ENCODE data around the gene CCDC9. TPM values are rescaled to one million over a fixed set of nuclear protein-coding genes. Genes with fewer than 3 reads are reported as not detected.
A peak's percentile ranks its signal among the peaks of the same experiment; 100 is the strongest.

Gene CCDC9
- total RNA-seq, 5 donors from 2014 or later (not counting 1 experiment from before 2014, with no cell fraction given) = 40.4 to 57.2 (median 49.7) TPM

- ATAC-seq (replicated peaks in 1 of 4) (peak in 3 of 4 experiments; percentile 6 to 9 (median 7)), DNase-seq (peak in 26 of 35 experiments; percentile 17 to 62 (median 44))
- ChIA-PET POLR2A (no interaction called here), CTCF (interaction anchor here (1.4 to 1.6 kb wide), 3 partner anchors 16 to 46 kb away, joined by 3 to 10 read pairs (median 7); partner anchors contain the start of gene INAFM1 (in 1 of the 2))
- Mint-ChIP-seq H3K4me3 (no peak overlapping the region), H3K36me3 (no peaks in the 10 kb centered on the region), H3K9me3 (no peaks in the 10 kb centered on the region), H3K4me1 (peaks cover 31 to 33% (median 32%) of the 10 kb centered on the region in 3 donors), H3K27ac (no peak overlapping the region), H3K27me3 (no peaks in the 10 kb centered on the region)
- Histone ChIP-seq H3K4me3 (ENCODE audit: control insufficient read depth in 1 of 2, extremely low read depth in 1 of 2, low read length in 1 of 2) (peak overlapping the region; percentile 53 to 86), H3K27me3 (replicated peaks in 1 of 2; ENCODE audit: control insufficient read depth in 2 of 2, extremely low read depth in 1 of 2, insufficient read depth in 2 of 2, low read length in 1 of 2) (peaks cover 0 to 2% of the 10 kb centered on the region in 2 experiments), H3K36me3 (ENCODE audit: control insufficient read depth in 2 of 2, extremely low read depth in 1 of 2, insufficient read depth in 1 of 2, low read length in 1 of 2) (no peaks in the 10 kb centered on the region), H3K9me3 (no peaks in the 10 kb centered on the region), H3K27ac (ENCODE audit: low read length) (peak overlapping the region; percentile 88), H3K4me1 (ENCODE audit: control insufficient read depth in 1 of 2, extremely low read depth in 1 of 2, insufficient read depth in 2 of 2, low read length in 2 of 2) (peaks cover 31 to 61% of the 10 kb centered on the region in 2 experiments)
- WGBS (ENCODE audit: insufficient coverage) = 16% methylated on average over 34 of the region's 50 CpGs
These were observed 28.0 kb upstream of the CCDC9 start for GRCh38 chr19:47228168-47228936.

- DNase-seq = peak in 19 of 35 experiments; percentile 9 to 69 (median 34)
- ATAC-seq (replicated peaks in 1 of 4) = no peak
- Histone ChIP-seq H3K4me3 (ENCODE audit: control insufficient read depth in 1 of 2, extremely low read depth in 1 of 2, low read length in 1 of 2) (peak overlapping the region; percentile 69 to 86), H3K36me3 (ENCODE audit: control insufficient read depth in 2 of 2, extremely low read depth in 1 of 2, insufficient read depth in 1 of 2, low read length in 1 of 2) (no peaks in the 10 kb centered on the region), H3K27me3 (replicated peaks in 1 of 2; ENCODE audit: control insufficient read depth in 2 of 2, extremely low read depth in 1 of 2, insufficient read depth in 2 of 2, low read length in 1 of 2) (peaks cover 0 to 2% of the 10 kb centered on the region in 2 experiments), H3K4me1 (ENCODE audit: control insufficient read depth in 1 of 2, extremely low read depth in 1 of 2, insufficient read depth in 2 of 2, low read length in 2 of 2) (peaks cover 31 to 61% of the 10 kb centered on the region in 2 experiments), H3K9me3 (no peaks in the 10 kb centered on the region), H3K27ac (ENCODE audit: low read length) (peak overlapping the region; percentile 53)
- POLR2A ChIA-PET = no interaction called here
- no peaks in the 10 kb centered on the region for H3K27me3 Mint-ChIP-seq
- peaks cover 31 to 33% (median 32%) of the 10 kb centered on the region in 3 donors for H3K4me1 Mint-ChIP-seq
- WGBS (ENCODE audit: insufficient coverage) = 20% methylated on average over 10 of the region's 10 CpGs
- no peaks in the 10 kb centered on the region for H3K9me3 Mint-ChIP-seq
- H3K27ac Mint-ChIP-seq = no peak overlapping the region
- H3K4me3 Mint-ChIP-seq = no peak overlapping the region
- CTCF ChIA-PET = interaction anchor here in 1 of 2 donors (1.0 to 1.4 kb wide), 2 partner anchors 15 to 17 kb away, joined by 3 to 10 read pairs; no protein-coding TSS in a partner anchor
- no peaks in the 10 kb centered on the region for H3K36me3 Mint-ChIP-seq
These were observed 27.2 kb upstream of the CCDC9 start for GRCh38 chr19:47228937-47229675.

GRCh38 chr19:47229676-47230053 is 26.7 kb upstream of the CCDC9 start:
- Mint-ChIP-seq H3K27ac (no peak overlapping the region), H3K4me1 (peaks cover 31 to 33% (median 32%) of the 10 kb centered on the region in 3 donors), H3K27me3 (no peaks in the 10 kb centered on the region), H3K36me3 (no peaks in the 10 kb centered on the region), H3K4me3 (no peak overlapping the region), H3K9me3 (no peaks in the 10 kb centered on the region)
- ATAC-seq (replicated peaks in 1 of 4) = no peak
- CTCF ChIA-PET = interaction anchor here in 1 of 2 donors (1.0 to 1.4 kb wide), 2 partner anchors 14 to 18 kb away, joined by 3 to 10 read pairs; no protein-coding TSS in a partner anchor
- peaks cover 31 to 61% of the 10 kb centered on the region in 2 experiments for H3K4me1 ChIP-seq (ENCODE audit: control insufficient read depth in 1 of 2, extremely low read depth in 1 of 2, insufficient read depth in 2 of 2, low read length in 2 of 2)
- WGBS (ENCODE audit: insufficient coverage) = 7% methylated on average over 9 of the region's 9 CpGs
- H3K27ac ChIP-seq (ENCODE audit: low read length) = peak overlapping the region; percentile 53
- POLR2A ChIA-PET = no interaction called here
- peak in 7 of 35 experiments; percentile 13 to 59 (median 36) for DNase-seq
- H3K27me3 ChIP-seq (replicated peaks in 1 of 2; ENCODE audit: control insufficient read depth in 2 of 2, extremely low read depth in 1 of 2, insufficient read depth in 2 of 2, low read length in 1 of 2) = peaks cover 0 to 2% of the 10 kb centered on the region in 2 experiments
- H3K9me3 ChIP-seq = no peaks in the 10 kb centered on the region
- no peaks in the 10 kb centered on the region for H3K36me3 ChIP-seq (ENCODE audit: control insufficient read depth in 2 of 2, extremely low read depth in 1 of 2, insufficient read depth in 1 of 2, low read length in 1 of 2)
- H3K4me3 ChIP-seq (ENCODE audit: control insufficient read depth in 1 of 2, extremely low read depth in 1 of 2, low read length in 1 of 2) = peak overlapping the region; percentile 69 to 86

- no peaks in the 10 kb centered on the region for H3K36me3 ChIP-seq (ENCODE audit: control insufficient read depth in 2 of 2, extremely low read depth in 1 of 2, insufficient read depth in 1 of 2, low read length in 1 of 2)
- ATAC-seq (replicated peaks in 1 of 4) (peak; percentile 31 to 42 (median 38)), DNase-seq (peak; percentile 65 to 89 (median 79))
- peaks cover 0 to 2% of the 10 kb centered on the region in 2 experiments for H3K27me3 ChIP-seq (replicated peaks in 1 of 2; ENCODE audit: control insufficient read depth in 2 of 2, extremely low read depth in 1 of 2, insufficient read depth in 2 of 2, low read length in 1 of 2)
- ChIA-PET CTCF (interaction anchor here in 1 of 2 donors (1.0 to 1.4 kb wide), 2 partner anchors 14 to 18 kb away, joined by 3 to 10 read pairs; no protein-coding TSS in a partner anchor), POLR2A (no interaction called here)
- H3K4me1 Mint-ChIP-seq = peaks cover 30 to 33% (median 32%) of the 10 kb centered on the region in 3 donors
- H3K27me3 Mint-ChIP-seq = no peaks in the 10 kb centered on the region
- H3K9me3 ChIP-seq = no peaks in the 10 kb centered on the region
- H3K4me3 Mint-ChIP-seq = peak overlapping the region in 2 of 3 donors; percentile 39 to 54
- no peak overlapping the region for H3K27ac Mint-ChIP-seq
- no peaks in the 10 kb centered on the region for H3K36me3 Mint-ChIP-seq
- H3K27ac ChIP-seq (ENCODE audit: low read length) = peak overlapping the region; percentile 57
- under 1% methylated on average over 73 of the region's 84 CpGs for WGBS (ENCODE audit: insufficient coverage)
- no peaks in the 10 kb centered on the region for H3K9me3 Mint-ChIP-seq
- H3K4me1 ChIP-seq (ENCODE audit: control insufficient read depth in 1 of 2, extremely low read depth in 1 of 2, insufficient read depth in 2 of 2, low read length in 2 of 2) = peaks cover 31 to 59% of the 10 kb centered on the region in 2 experiments
- peak overlapping the region; percentile 69 to 86 for H3K4me3 ChIP-seq (ENCODE audit: control insufficient read depth in 1 of 2, extremely low read depth in 1 of 2, low read length in 1 of 2)
These were observed 26.0 kb upstream of the CCDC9 start for GRCh38 chr19:47230054-47230920.

GRCh38 chr19:47230921-47231214 is 25.5 kb upstream of the CCDC9 start, which contains the start of gene BBC3:
BBC3 (minus strand) TSS chr19:47231199; CDS start chr19:47228431, 2,768 bp downstream.
- H3K36me3 Mint-ChIP-seq = no peaks in the 10 kb centered on the region
- H3K27ac ChIP-seq (ENCODE audit: low read length) = peak within 1 kb of the TSS; percentile 88
- peaks cover 31 to 53% of the 10 kb centered on the region in 2 experiments for H3K4me1 ChIP-seq (ENCODE audit: control insufficient read depth in 1 of 2, extremely low read depth in 1 of 2, insufficient read depth in 2 of 2, low read length in 2 of 2)
- DNase-seq (peak in 3 of 35 experiments; percentile 7 to 40 (median 32)), ATAC-seq (replicated peaks in 1 of 4) (peak in 2 of 4 experiments; percentile 2 to 12)
- ChIA-PET CTCF (no interaction called here), POLR2A (no interaction called here)
- peak within 1 kb of the TSS; percentile 69 to 86 for H3K4me3 ChIP-seq (ENCODE audit: control insufficient read depth in 1 of 2, extremely low read depth in 1 of 2, low read length in 1 of 2)
- peaks cover 25 to 29% (median 28%) of the 10 kb centered on the region in 3 donors for H3K4me1 Mint-ChIP-seq
- no peaks in the 10 kb centered on the region for H3K9me3 Mint-ChIP-seq
- H3K27me3 Mint-ChIP-seq = no peaks in the 10 kb centered on the region
- no peaks in the 10 kb centered on the region for H3K9me3 ChIP-seq
- peaks cover 0 to 2% of the 10 kb centered on the region in 2 experiments for H3K27me3 ChIP-seq (replicated peaks in 1 of 2; ENCODE audit: control insufficient read depth in 2 of 2, extremely low read depth in 1 of 2, insufficient read depth in 2 of 2, low read length in 1 of 2)
- peak within 1 kb of the TSS; percentile 56 to 78 (median 73) for H3K4me3 Mint-ChIP-seq
- peak within 1 kb of the TSS; percentile 71 to 79 for H3K27ac Mint-ChIP-seq
- no peaks in the 10 kb centered on the region for H3K36me3 ChIP-seq (ENCODE audit: control insufficient read depth in 2 of 2, extremely low read depth in 1 of 2, insufficient read depth in 1 of 2, low read length in 1 of 2)
- under 1% methylated on average over 35 of the region's 43 CpGs for WGBS (ENCODE audit: insufficient coverage)
